Endothelial cell of umbilical vein (primary cell): ENCODE measurements around the gene CCL21.

Experiments
- CTCF ChIP-seq, 2 donors: IDR thresholded peaks; 1 replicate in 1 of 2; 2 replicates in 1 of 2; pipeline ENCODE4 v1.5.1; 2011; ENCODE audit warnings: low read length in 2 of 2, mild to moderate bottlenecking in 2 of 2, moderate library complexity in 2 of 2, control low read depth in 1 of 2, inconsistent platforms in 1 of 2, low read depth in 1 of 2; ENCODE audit not compliant: insufficient read depth in 1 of 2; ENCODE audit errors: extremely low read depth in 1 of 2
- EZH2 ChIP-seq: IDR thresholded peaks from 2 replicates; pipeline ENCODE4 v1.6.1; 2012; ENCODE audit warnings: borderline replicate concordance, low read depth, mild to moderate bottlenecking, moderate library complexity, low read length, inconsistent platforms; ENCODE audit not compliant: severe bottlenecking
- FOS ChIP-seq: IDR thresholded peaks from 2 replicates; pipeline ENCODE4 v1.6.1; 2011; ENCODE audit warnings: mild to moderate bottlenecking, low read length, moderate library complexity, borderline replicate concordance; ENCODE audit not compliant: insufficient read depth
- MAX ChIP-seq: IDR thresholded peaks from 2 replicates; pipeline ENCODE4 v1.6.1; 2011; ENCODE audit not compliant: insufficient read depth, insufficient read length
- MYC ChIP-seq: IDR thresholded peaks from one replicate; pipeline ENCODE4 v1.6.1; 2011; ENCODE audit warnings: mild to moderate bottlenecking, low read depth, low read length
- POLR2A ChIP-seq: IDR thresholded peaks from 2 replicates; pipeline ENCODE4 v1.6.1; 2012; ENCODE audit warnings: low read depth, mild to moderate bottlenecking, control low read depth, low read length
- POLR2AphosphoS5 ChIP-seq: IDR thresholded peaks from 2 replicates; pipeline ENCODE4 v1.6.1; 2012; ENCODE audit warnings: low read depth, mild to moderate bottlenecking, control low read depth, low read length, moderate library complexity; ENCODE audit not compliant: insufficient read depth

DNA sequence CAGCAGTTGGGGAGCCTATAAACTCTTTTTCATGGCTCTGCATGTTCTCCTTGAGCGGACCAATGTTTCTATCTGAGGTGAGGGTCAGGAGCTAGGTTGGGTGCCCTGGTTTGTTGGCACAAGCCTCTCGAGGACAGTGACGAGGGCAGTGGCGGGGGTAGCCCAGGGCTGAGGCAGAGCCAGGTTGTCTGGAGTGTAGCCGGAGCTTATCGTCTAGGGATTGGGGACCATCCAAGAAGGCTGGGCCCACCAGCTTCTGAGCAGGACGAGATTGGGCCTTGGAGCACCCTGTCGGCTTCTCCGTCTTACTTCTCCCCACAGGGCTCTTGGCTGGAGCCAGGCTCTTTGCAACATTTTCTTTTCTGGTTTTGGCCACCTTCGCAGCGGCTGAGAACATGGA, 13.2 kb upstream of the CCL21 start:
- TF ChIP-seq FOS, result no peak
- no peak for TF ChIP-seq POLR2A
- no peak for TF ChIP-seq CTCF (IDR thresholded peaks at IDR 0.05; ENCODE audit: extremely low read depth in 1 of 2, insufficient read depth in 1 of 2, low read depth in 1 of 2, low read length in 2 of 2)
- no peak for TF ChIP-seq POLR2AphosphoS5
- TF ChIP-seq EZH2, result no peak
- TF ChIP-seq MYC, result no peak
- TF ChIP-seq MAX, result no peak
